CD4-positive, alpha-beta T cell treated with Interleukin-4 for 1 hour (primary cell): ENCODE measurements around the gene TBX6.
A peak's percentile ranks its signal among the peaks of the same experiment; 100 is the strongest.
"Not testable (repeated sequence)": the region's sequence is repeated elsewhere in the genome, so short reads cannot be mapped to it uniquely, and the experiment has no call there.

Source experiments
- DNase-seq, 2 donors: peaks; one replicate each; pipeline ENCODE4 v3.0.0-alpha.2; 2020 to 2022

The TBX6 gene

DNA sequence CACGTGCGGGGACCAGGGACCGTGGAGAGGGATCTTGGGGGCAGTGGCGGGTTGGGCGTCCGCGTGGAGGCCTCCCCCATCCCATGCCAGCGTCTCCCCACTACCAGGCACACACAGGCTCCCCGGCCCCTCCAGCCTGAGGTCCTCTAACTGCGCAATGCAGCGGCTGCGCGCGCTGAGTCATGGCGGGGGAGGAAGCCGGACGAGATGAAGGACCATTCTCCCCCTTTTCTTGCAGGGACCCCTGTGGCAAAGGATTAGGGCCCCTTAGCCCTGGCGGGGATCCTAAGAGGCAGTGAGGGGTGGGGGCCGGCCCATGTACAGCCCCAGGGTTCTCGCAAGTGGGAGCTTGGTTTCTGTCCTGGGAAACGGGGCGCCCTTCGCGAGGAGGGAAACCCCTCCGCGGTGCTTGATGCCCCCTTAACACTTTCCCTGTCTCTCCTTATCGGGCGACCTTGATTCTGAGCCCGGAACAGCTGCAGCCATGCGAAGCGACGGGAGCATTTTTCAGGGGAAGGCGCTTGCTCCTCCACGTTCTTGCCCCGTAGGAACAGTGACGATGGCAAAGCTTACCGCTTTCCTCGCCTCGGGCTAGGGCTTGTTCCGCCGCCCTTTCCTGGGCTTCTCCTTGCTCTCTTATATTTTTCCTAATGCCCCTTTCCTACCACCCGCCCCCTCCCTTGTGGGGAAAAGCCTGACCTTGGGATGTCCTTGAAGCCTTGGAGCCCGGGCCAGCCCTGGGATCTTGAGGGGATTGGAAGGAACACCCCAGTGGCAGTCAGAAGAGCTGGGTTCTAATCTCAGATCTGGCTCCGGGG lies 25.6 kb downstream of the TBX6 start:
- no peak for DNase-seq

DNA sequence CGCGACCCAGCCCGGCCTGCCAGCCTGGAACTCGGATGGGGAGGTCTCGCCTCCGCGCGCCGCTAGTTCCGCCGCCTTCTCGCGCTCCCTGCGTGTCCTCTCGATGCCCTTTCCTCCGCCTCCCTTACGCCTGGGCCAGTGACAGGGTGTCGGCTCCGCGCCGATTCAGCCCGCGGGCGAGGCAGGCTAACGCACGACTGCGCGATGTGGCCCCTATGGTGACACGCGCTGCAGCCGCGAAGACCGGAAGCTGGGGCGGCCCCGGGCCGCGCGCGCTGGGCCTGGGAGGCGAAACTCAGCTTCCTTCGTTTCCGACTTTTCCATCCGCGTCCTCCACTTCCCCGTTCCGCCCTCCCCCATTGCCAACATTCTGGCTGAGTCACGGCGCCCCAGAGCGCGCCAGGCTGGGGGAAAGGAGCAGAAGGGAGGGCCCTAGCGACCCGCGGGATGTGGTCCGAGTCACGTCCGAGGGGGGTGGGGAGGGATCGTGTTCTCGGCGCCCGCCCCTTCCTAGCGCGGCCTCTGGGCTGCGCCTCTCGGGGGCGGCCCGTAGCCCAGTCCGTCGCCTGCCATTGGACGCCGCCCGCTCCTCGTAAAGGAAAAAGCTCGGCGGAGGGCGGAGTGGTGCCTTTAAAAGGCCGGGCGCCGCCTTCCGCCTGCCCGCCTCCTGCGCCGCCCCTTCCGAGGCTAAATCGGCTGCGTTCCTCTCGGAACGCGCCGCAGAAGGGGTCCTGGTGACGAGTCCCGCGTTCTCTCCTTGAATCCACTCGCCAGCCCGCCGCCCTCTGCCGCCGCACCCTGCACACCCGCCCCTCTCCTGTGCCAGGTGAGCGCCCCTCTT lies 26.4 kb downstream of the TBX6 start, which contains the start of gene ALDOA:
TSS of gene ALDOA (plus strand) at position 659 of the 841 bp plus-strand sequence. CDS start 1,138 bp downstream, outside the sequence.
- peak; percentile 95 for DNase-seq

DNA sequence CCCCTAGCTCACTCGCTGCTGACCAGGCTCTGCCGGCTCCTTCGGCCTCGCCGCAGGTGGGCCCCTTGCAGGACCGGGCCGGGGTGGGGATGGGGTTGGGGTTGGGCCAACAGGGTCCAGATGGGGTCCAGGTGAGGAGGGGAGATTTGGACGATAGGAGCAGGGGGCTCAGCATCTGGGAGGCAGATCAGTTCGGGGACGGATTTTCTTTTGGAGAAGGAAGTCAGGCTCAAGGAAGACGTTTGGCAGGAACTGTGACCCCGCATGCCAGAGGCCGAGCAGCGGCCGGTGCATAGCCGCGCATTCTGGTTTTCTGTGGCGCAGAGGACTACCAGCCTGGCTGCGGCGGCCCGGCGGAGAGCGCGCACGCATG lies 27.0 kb downstream of the TBX6 start:
- DNase-seq, result no peak

DNA sequence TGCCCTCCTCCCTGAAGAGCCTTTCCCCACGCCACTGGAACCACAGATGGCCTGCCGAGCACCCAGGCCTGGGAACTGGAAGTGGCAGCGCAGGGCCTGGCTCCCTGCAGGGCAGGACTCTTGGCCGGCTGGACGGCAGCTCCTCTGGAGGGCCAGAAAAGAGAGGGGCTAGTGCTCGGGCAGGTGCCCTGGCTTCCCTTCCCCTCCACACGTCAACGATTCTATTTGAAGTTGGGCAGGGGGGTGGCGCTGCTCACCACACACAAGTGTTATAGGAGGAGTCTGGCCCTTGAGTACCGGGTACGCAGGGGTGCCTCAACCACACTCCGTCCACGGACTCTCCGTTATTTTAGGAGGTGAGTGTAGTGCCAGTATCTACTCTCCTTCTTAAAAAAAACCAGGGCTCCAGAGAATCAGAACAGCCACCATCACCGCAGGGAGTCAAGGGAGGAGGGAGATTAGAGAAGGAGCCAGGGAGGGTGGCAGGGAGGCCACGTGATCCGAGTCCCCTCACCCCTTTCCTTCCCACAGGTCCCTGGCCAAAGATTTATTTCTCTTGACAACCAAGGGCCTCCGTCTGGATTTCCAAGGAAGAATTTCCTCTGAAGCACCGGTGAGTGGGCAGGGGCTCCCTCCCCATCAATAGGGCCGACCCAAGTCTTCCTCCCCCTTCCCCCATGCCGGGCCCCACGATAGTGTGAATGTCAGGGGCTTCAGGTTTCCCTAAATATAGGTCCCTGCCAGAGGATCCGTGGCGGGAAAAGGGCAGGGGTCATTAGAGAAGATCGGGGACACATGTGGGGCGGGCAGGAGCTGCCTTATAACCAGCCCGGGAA lies 27.6 kb downstream of the TBX6 start:
- DNase-seq, result peak; percentile 78 to 79

DNA sequence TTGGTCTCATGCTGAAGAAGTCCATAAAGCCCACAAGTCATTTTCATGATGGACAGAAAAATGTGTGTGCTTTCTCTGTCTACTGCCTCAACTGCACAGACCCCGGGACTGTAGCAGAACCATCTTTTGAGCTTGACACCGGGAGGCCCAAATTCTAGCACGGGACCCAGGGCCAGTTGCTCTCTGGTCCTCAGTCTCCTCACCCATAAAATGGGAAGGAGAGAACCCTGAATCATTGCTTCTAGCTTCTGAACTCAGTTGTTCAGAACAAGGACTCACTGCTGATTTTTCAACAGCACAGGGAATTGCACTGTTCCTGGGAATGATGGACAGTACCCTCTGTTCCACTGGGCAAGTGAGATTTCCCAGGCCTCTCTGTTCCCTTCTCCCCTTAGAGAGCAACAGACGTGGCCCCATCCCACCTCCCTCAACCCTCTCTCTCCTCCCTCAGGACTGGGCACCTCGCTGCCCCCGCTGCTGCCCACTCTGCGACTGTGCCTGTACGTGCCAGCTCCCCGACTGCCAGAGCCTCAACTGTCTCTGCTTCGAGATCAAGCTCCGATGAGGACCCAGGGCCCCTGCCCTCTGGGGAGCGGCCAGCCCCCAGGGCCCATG lies 28.3 kb downstream of the TBX6 start:
- DNase-seq, result no peak

GRCh38 chr16:30060836-30061554 lies 30.7 kb downstream of the TBX6 start:
- no peak for DNase-seq

DNA sequence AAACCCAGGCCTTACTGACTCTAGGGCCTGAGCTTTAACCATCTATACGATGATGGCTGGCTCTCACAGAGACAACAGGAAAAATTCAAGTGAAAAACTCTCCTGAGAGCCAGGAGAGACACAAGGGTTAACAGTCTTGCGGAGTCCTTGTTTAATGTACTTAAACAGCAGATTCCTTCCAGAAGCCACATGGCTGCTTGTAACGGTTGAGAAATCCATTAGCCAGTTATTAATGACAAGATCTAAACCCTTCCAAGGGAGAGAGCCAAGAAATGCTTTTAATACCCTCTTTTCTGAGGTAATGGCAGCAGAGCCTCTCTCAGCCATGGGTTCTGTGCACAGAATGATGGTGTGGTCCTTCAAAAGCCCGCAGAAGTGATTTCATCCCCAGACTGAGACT lies 31.4 kb downstream of the TBX6 start:
- no peak for DNase-seq

GRCh38 chr16:30054959-30055553 lies 36.7 kb downstream of the TBX6 start:
- DNase-seq, result peak; percentile 46 to 50

- no peak for DNase-seq
Observed at GRCh38 chr16:30054451-30054850, 37.3 kb downstream of the TBX6 start.

- DNase-seq, result no peak
Observed at GRCh38 chr16:30053376-30054015, 38.2 kb downstream of the TBX6 start.

- DNase-seq, result peak; percentile 88 to 90
Observed at GRCh38 chr16:30052671-30053372, 38.9 kb downstream of the TBX6 start.

DNA sequence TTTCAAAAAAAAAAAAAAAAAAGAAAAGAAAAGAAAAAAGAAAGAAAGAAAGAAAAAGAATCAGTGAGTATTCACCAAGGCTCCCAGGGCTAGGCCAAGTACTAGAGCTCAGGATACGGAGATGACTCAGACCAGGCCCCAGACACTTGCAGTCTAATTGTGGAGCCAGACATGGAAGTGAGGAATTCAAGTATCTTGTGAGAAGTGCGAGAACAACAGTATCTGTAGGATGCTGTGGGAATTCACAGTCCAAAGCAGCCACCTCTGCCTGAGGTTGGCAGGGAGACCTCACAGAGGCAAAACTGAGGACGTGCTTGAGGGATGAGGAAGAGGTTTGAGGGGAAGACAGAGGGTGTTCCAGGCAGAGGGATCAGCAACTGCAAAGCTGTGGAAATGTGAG lies 40.2 kb downstream of the TBX6 start:
- DNase-seq, result no peak

DNA sequence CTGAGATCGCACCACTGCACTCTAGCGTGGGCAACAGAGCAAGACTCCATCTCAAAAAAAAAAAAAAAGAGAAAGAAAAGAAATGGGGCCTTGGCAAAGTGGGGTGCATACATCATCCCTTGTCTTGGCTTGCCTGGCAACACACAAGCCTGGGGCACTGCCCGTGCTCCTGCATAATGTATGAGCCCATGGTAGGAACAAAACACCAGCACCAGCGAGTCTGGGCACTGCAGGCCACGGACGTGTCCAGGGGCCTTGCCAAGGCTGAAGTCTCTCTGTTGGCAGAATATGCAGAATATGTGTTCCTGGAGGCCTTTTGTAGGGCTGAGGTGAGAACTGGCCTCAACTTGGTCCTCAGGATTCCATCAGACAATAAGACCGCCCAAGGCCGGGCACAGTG lies 41.9 kb downstream of the TBX6 start:
- DNase-seq, result no peak

GRCh38 chr16:30046588-30046987 lies 45.1 kb downstream of the TBX6 start:
- no peak for DNase-seq

GRCh38 chr16:30046178-30046577 lies 45.5 kb downstream of the TBX6 start:
- no peak for DNase-seq

DNA sequence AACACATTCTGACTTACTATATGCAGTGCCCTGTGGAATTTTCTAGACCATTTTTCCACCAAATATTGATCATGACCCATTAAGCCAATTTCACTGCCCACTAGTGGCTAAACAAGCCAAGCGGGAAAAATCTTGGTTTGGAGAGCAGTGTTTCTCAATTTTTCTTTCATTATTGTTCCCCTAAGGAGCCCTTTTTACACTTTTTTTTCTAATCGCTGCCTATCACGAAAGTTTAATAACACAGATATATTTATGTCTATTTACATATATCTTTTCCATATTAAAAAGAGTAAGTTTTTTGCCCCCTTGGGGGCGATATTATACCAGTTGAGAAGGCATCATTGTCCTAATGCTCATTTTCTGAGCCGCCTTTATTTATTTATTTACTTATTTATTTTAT lies 49.9 kb downstream of the TBX6 start:
- DNase-seq, result peak in 1 of 2 donors; percentile 46

GRCh38 chr16:30040690-30041089 lies 51.0 kb downstream of the TBX6 start:
- not testable (repeated sequence) for DNase-seq

- DNase-seq, result no peak
Observed at GRCh38 chr16:30040221-30040620, 51.5 kb downstream of the TBX6 start.
